GM12801 (cell line): ENCODE results near the gene RIPPLY3.

Experiments used
- TF ChIP-seq, protein P1 (sequence below): IDR thresholded peaks from one replicate; pipeline ENCODE4 v1.5.1; 2011; ENCODE audit warnings: control low read depth; ENCODE audit not compliant: insufficient read length; ENCODE audit errors: extremely low read depth

RIPPLY3 gene

DNA sequence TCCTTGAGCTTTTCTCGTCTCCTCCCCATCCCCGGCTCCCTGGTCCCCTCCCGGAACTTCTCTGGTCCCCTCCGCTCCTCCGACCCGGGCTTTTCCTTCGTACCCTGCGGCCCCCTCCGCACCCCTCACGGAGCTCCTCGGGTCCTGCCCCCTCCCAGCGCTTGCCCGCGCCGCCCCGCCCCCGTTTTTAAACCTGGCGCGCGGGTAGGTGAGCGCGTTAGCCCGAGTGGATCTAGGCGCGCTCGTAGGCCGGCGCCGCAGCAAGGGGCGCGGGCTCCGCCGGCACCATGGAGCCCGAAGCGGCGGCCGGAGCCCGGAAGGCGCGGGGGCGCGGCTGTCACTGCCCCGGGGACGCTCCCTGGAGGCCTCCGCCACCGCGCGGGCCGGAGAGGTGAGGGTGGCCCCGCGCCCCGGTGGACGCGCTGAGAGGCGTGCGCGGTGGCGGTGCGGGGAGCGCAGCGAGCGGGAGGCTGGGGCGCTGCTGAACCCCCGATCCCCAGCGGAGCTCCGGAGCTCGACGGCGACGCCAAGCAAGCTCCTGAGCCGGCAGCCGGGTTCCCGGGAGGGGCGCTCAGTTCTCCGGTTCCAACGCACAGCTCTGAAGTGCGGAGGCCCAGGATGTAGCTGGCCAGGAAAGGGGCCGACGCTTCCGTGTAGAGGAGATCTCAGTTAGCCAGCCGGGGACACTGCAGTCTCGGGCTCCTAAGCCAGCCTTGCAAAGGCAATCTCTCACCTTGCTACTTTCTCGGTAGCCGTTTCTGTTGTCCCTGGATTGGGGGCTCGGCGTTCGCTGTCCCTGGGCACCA, at the start of gene RIPPLY3:
TSS of gene RIPPLY3 (plus strand) at position 217 of the 806 bp plus-strand sequence. CDS start at position 288, 71 bp downstream.
- TF ChIP-seq, protein P1, sequence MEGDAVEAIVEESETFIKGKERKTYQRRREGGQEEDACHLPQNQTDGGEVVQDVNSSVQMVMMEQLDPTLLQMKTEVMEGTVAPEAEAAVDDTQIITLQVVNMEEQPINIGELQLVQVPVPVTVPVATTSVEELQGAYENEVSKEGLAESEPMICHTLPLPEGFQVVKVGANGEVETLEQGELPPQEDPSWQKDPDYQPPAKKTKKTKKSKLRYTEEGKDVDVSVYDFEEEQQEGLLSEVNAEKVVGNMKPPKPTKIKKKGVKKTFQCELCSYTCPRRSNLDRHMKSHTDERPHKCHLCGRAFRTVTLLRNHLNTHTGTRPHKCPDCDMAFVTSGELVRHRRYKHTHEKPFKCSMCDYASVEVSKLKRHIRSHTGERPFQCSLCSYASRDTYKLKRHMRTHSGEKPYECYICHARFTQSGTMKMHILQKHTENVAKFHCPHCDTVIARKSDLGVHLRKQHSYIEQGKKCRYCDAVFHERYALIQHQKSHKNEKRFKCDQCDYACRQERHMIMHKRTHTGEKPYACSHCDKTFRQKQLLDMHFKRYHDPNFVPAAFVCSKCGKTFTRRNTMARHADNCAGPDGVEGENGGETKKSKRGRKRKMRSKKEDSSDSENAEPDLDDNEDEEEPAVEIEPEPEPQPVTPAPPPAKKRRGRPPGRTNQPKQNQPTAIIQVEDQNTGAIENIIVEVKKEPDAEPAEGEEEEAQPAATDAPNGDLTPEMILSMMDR: no peak

DNA sequence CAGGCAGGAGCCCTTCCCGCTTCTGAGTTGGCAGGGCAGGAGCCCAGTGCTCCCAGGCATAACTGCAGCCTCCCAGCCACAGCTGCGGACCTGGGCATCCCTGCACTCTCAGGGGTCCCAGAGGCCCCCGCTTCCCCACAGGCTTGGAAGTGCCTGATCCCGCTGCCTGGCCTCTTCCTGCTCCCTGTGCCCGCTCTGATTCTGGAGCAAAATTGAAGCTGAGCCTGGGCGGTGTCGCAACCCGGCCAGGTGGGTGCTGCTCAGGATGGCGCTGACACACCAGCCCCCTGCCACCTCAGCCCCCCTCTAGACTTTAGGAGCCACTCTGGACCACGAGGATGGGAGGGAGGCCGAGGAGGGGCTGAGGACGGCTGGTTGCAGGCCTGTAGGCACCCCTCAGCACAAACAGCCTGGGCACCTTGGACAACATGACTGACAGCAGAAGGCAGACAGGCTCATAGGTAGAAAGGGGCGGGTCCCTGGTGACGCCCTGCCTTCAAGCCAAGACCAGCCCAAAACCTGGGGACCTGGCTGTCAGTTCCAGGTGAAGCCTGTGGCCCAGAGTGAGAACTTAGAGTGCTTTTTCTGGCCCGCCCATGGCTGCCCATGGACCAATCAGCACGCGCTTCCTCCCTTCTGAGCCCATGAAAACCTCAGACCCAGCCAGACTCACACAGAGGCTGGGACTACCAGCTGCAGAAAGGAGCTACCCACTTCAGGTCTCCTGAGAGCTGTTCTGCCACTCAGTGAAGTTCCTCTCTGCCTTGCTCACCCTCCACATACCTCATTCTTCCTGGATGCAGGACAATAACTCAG, 47.3 kb upstream of the RIPPLY3 start:
- TF ChIP-seq, protein P1: no peak

DNA sequence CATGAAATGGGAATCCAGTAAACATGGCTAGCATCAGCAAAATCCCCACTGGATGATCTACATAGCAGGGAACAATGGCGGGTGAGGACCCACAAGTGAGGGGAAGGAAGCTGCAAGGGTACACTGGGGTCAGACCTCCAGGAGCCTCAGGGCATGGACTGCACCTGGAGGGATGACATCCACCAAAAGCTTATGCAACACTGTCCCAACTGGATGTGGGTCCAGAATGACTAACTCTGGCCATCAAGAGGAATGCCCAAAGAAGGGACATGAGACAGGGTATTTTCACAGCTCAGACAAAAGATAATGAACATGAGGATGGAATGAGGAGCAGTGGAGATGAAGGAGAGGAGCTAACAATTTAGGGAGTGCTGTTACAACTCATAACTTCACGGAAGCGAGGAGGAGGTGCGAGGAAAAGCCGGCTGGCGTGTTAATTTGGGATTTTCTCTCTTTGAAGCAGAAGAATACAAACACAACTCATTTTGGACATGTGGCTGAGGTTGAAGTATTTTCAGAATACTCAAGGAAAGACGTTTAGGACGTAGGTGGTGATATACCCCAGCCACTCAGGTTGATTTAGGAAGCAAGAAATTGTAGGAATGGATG, 45.7 kb upstream of the RIPPLY3 start:
- TF ChIP-seq, protein P1: no peak

- TF ChIP-seq, protein P1: no peak
Measured at GRCh38 chr21:36962098-36962780, 44.3 kb upstream of the RIPPLY3 start.

GRCh38 chr21:36964398-36964797, 42.1 kb upstream of the RIPPLY3 start:
- TF ChIP-seq, protein P1: no peak

GRCh38 chr21:36964827-36965719, 41.4 kb upstream of the RIPPLY3 start:
- TF ChIP-seq, protein P1: no peak
